Esophagus muscularis mucosa (tissue), 4 donors: ENCODE data around the gene PPTC7.

Experiments used
- EP300 ChIP-seq: sonication (generic); formaldehyde crosslinking; IDR thresholded peaks from one replicate; pipeline ENCODE4 v1.6.1; 2017; ENCODE audit warnings: antibody characterized with exemption
- POLR2A ChIP-seq: fragments of 450-650 bp; IDR thresholded peaks from one replicate; pipeline ENCODE4 v1.6.1; 2017; ENCODE audit warnings: antibody characterized with exemption, moderate library complexity, mild to moderate bottlenecking, low read depth
- POLR2AphosphoS5 ChIP-seq, 2 donors: sonication (generic); formaldehyde crosslinking; IDR thresholded peaks; one replicate each; pipeline ENCODE4 v1.6.1; 2017; ENCODE audit warnings: antibody characterized with exemption in 2 of 2
- TF ChIP-seq, protein P1 (sequence below), 3 experiments: fragments of 200-600 bp in 2 of 3; fragments of 450-650 bp in 1 of 3; sonication (generic) in 2 of 3; IDR thresholded peaks; one replicate each; pipeline ENCODE4 v1.5.1; 2017 to 2019; ENCODE audit warnings: antibody characterized with exemption in 3 of 3, mild to moderate bottlenecking in 2 of 3, moderate library complexity in 1 of 3

DNA sequence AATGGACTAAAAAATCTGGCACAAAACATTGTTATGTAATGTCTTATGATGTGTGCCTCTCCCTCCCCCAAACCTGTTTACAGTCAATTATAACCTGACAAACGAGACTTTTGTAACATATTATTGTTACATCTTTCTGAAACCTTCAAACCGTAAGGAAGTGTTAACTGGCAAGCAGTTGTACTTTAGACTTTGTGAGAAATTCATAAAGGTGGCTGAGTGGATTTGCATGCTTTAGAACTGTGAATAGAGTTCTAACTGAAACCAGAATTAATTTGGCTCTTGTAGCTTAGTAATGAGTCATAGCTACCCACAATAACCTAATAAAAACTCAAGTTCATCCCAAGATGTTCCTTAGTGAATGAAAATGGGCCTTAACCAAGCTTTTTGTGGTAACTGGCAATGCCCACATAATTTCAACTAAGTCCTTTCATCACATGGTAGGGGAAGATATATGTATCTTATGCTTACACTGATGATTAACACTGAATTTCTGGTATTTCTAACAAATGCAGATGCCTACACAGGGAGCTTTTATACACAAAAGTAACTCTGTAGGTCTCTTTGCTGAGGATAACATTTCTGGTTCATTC is 51.3 kb downstream of the PPTC7 start:
- no peak for TF ChIP-seq EP300
- no peak for TF ChIP-seq POLR2A
- TF ChIP-seq, protein P1, sequence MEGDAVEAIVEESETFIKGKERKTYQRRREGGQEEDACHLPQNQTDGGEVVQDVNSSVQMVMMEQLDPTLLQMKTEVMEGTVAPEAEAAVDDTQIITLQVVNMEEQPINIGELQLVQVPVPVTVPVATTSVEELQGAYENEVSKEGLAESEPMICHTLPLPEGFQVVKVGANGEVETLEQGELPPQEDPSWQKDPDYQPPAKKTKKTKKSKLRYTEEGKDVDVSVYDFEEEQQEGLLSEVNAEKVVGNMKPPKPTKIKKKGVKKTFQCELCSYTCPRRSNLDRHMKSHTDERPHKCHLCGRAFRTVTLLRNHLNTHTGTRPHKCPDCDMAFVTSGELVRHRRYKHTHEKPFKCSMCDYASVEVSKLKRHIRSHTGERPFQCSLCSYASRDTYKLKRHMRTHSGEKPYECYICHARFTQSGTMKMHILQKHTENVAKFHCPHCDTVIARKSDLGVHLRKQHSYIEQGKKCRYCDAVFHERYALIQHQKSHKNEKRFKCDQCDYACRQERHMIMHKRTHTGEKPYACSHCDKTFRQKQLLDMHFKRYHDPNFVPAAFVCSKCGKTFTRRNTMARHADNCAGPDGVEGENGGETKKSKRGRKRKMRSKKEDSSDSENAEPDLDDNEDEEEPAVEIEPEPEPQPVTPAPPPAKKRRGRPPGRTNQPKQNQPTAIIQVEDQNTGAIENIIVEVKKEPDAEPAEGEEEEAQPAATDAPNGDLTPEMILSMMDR (IDR thresholded peaks at IDR 0.05), result no peak
- no peak for TF ChIP-seq POLR2AphosphoS5 (IDR thresholded peaks at IDR 0.05)
